Uterus (tissue), 4 donors: Measurements from ENCODE around the gene P2RX4. TPM values are rescaled to one million over a fixed set of nuclear protein-coding genes. Genes with fewer than 3 reads are reported as not detected.

Source experiments
- DNase-seq, 2 donors: peaks; one replicate each; pipeline ENCODE4 v3.0.0-alpha.2; 2019 to 2020
- H3K27ac ChIP-seq, 2 donors: fragments of 200-600 bp; sonication (generic); 1 replicate in 1 of 2; 2 replicates in 1 of 2; pipeline ENCODE4 v1.5.1; 2016 to 2018
- H3K27me3 ChIP-seq, 2 donors: fragments of 200-600 bp; sonication (generic); one replicate each; pipeline ENCODE4 v1.5.1; 2018 to 2019; ENCODE audit warnings: control low read depth in 1 of 2
- H3K36me3 ChIP-seq, 2 donors: fragments of 200-600 bp; sonication (generic); one replicate each; pipeline ENCODE4 v1.5.1; 2019; ENCODE audit warnings: control low read depth in 1 of 2
- H3K4me1 ChIP-seq, 2 donors: fragments of 200-600 bp; sonication (generic); one replicate each; pipeline ENCODE4 v1.5.1; 2018 to 2019; ENCODE audit warnings: control low read depth in 1 of 2
- H3K4me3 ChIP-seq, 2 donors: fragments of 200-600 bp; sonication (generic); 1 replicate in 1 of 2; 2 replicates in 1 of 2; pipeline ENCODE4 v1.5.1; 2018 to 2019; ENCODE audit warnings: mild to moderate bottlenecking in 1 of 2
- H3K9me3 ChIP-seq, 2 donors: fragments of 200-600 bp; sonication (generic); one replicate each; pipeline ENCODE4 v1.5.1; 2019; ENCODE audit warnings: control low read depth in 1 of 2
- CTCF ChIP-seq, 4 experiments: fragments of 200-600 bp in 2 of 4; fragments of 450-650 bp in 2 of 4; sonication (generic) in 2 of 4; IDR thresholded peaks; one replicate each; pipeline ENCODE4 v1.5.1; 2016 to 2019; ENCODE audit warnings: antibody characterized with exemption in 4 of 4, mild to moderate bottlenecking in 2 of 4, moderate library complexity in 1 of 4
- POLR2A ChIP-seq, 2 donors: fragments of 450-650 bp; IDR thresholded peaks; one replicate each; pipeline ENCODE4 v1.6.1; 2016; ENCODE audit warnings: antibody characterized with exemption in 2 of 2, mild to moderate bottlenecking in 1 of 2, moderate library complexity in 1 of 2
- intact Hi-C: fragments of 100-400 bp; cut with DNase I; formaldehyde crosslinking; loops from one replicate; pipeline ENCODE4 v1.15.1; 2023; ENCODE audit warnings: low total_unique reads
- total RNA-seq, 4 donors: library from RNA; depleted of rRNA in 3 of 4; stranded (reverse); fragments of >200 nt in 3 of 4; gene quantifications; one replicate each; pipeline versions ENCODE4 v1.1.0 to v1.2.4, GENCODE V29; 2014 to 2023
- donor health status: DM: yes; HTN: yes; CAD: no.

P2RX4 gene
- total RNA-seq, 4 donors from 2014 or later: 10.9 to 217 (median 36.1) TPM

DNA sequence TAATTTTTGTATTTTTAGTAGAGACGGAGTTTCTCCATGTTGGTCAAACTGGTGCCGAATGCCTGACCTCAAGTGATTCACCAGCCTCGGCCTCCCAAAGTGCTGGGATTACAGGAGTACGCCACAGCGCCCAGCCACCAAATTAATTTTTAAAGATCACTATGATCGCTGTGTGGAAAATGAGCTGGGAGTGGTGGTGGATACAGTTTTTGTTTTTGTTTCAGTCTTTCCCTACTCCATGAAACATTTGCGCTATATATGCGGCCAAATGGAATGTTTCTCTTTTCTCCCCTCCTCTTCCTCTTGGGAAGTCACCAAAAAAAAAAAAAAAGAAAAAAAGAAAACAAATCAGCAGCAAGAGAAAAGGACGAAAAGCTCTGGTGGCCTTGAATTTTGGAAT lies 20.8 kb upstream of the P2RX4 start:
- intact Hi-C loops: no loop called here
- Histone ChIP-seq H3K9me3 (no peaks in the 10 kb centered on the region), H3K4me3 (no peak overlapping the region), H3K4me1 (no peaks in the 10 kb centered on the region), H3K27ac (no peak overlapping the region), H3K27me3 (no peaks in the 10 kb centered on the region), H3K36me3 (no peaks in the 10 kb centered on the region)
- no peak for DNase-seq
- TF ChIP-seq CTCF (IDR thresholded peaks at IDR 0.05) (no peak), POLR2A (IDR thresholded peaks at IDR 0.05) (no peak)

- Histone ChIP-seq H3K4me1 (no peaks in the 10 kb centered on the region), H3K9me3 (no peaks in the 10 kb centered on the region), H3K4me3 (no peak overlapping the region), H3K27me3 (no peaks in the 10 kb centered on the region), H3K36me3 (no peaks in the 10 kb centered on the region), H3K27ac (no peak overlapping the region)
- no peak for DNase-seq
- intact Hi-C loops: no loop called here
- TF ChIP-seq POLR2A (IDR thresholded peaks at IDR 0.05) (no peak), CTCF (IDR thresholded peaks at IDR 0.05) (no peak)
Measured at GRCh38 chr12:121189619-121190155, 20.2 kb upstream of the P2RX4 start.

- H3K4me3 ChIP-seq: no peak overlapping the region
- intact Hi-C loops: no loop called here
- H3K4me1 ChIP-seq: no peaks in the 10 kb centered on the region
- no peaks in the 10 kb centered on the region for H3K9me3 ChIP-seq
- no peak for TF ChIP-seq POLR2A (IDR thresholded peaks at IDR 0.05)
- no peak for TF ChIP-seq CTCF (IDR thresholded peaks at IDR 0.05)
- DNase-seq: no peak
- H3K27me3 ChIP-seq: no peaks in the 10 kb centered on the region
- no peaks in the 10 kb centered on the region for H3K36me3 ChIP-seq
- peak overlapping the region in 1 of 2 donors; percentile 14 for H3K27ac ChIP-seq
Measured at GRCh38 chr12:121190523-121191031, 19.4 kb upstream of the P2RX4 start.

- TF ChIP-seq CTCF (IDR thresholded peaks at IDR 0.05) (no peak), POLR2A (IDR thresholded peaks at IDR 0.05) (no peak)
- H3K27me3 ChIP-seq: no peaks in the 10 kb centered on the region
- H3K9me3 ChIP-seq: no peaks in the 10 kb centered on the region
- no peak for DNase-seq
- H3K4me1 ChIP-seq: no peaks in the 10 kb centered on the region
- H3K27ac ChIP-seq: peak overlapping the region in 1 of 2 donors; percentile 14
- no peak overlapping the region for H3K4me3 ChIP-seq
- H3K36me3 ChIP-seq: no peaks in the 10 kb centered on the region
- intact Hi-C loops: no loop called here
Measured at GRCh38 chr12:121191151-121191550, 18.8 kb upstream of the P2RX4 start.

- TF ChIP-seq CTCF (IDR thresholded peaks at IDR 0.05) (no peak), POLR2A (IDR thresholded peaks at IDR 0.05) (no peak)
- no peak overlapping the region for H3K4me3 ChIP-seq
- no peaks in the 10 kb centered on the region for H3K4me1 ChIP-seq
- H3K9me3 ChIP-seq: no peaks in the 10 kb centered on the region
- no peak overlapping the region for H3K27ac ChIP-seq
- H3K27me3 ChIP-seq: no peaks in the 10 kb centered on the region
- no peaks in the 10 kb centered on the region for H3K36me3 ChIP-seq
- intact Hi-C loops: no loop called here
- no peak for DNase-seq
Measured at GRCh38 chr12:121196902-121197301, 13.0 kb upstream of the P2RX4 start.
